ELR (cell line): ENCODE data around the gene SHANK1.

Experiments used
- DNase-seq: peaks from one replicate; pipeline ENCODE4 v3.0.0-alpha.2; 2015; ENCODE audit warnings: low read depth

SHANK1 gene

GRCh38 chr19:50659318-50660087 is 60.1 kb downstream of the SHANK1 start:
- DNase-seq = no peak

GRCh38 chr19:50658441-50659317 is 60.9 kb downstream of the SHANK1 start:
- DNase-seq = peak; percentile 74

GRCh38 chr19:50657712-50658440 is 61.7 kb downstream of the SHANK1 start:
- DNase-seq = peak; percentile 99

- no peak for DNase-seq
Observed at GRCh38 chr19:50657222-50657669, 62.4 kb downstream of the SHANK1 start.

GRCh38 chr19:50654882-50655281 is 64.7 kb downstream of the SHANK1 start:
- DNase-seq = no peak

- DNase-seq = no peak
Observed at GRCh38 chr19:50652722-50653121, 66.9 kb downstream of the SHANK1 start.

GRCh38 chr19:50651174-50651573 is 68.4 kb downstream of the SHANK1 start:
- DNase-seq = no peak

- peak; percentile 55 for DNase-seq
Observed at GRCh38 chr19:50649433-50650391, 69.9 kb downstream of the SHANK1 start, which contains the start of gene C19orf81. Gene C19orf81, plus strand, starts transcription at chr19:50649445. Its CDS starts 0 bp downstream, at chr19:50649445.

- DNase-seq = no peak
Observed at GRCh38 chr19:50648659-50649058, 70.9 kb downstream of the SHANK1 start.

- DNase-seq = no peak
Observed at GRCh38 chr19:50647879-50648615, 71.6 kb downstream of the SHANK1 start.

GRCh38 chr19:50646074-50646807 is 73.4 kb downstream of the SHANK1 start:
- peak; percentile 87 for DNase-seq

GRCh38 chr19:50645107-50645506 is 74.5 kb downstream of the SHANK1 start:
- no peak for DNase-seq

GRCh38 chr19:50644315-50644915 is 75.2 kb downstream of the SHANK1 start:
- no peak for DNase-seq

- DNase-seq = no peak
Observed at GRCh38 chr19:50640368-50640767, 79.2 kb downstream of the SHANK1 start.

GRCh38 chr19:50639121-50640112 is 80.2 kb downstream of the SHANK1 start, which contains the start of gene SYT3:
Gene SYT3, minus strand, starts transcription at chr19:50639881. Its CDS starts 2,470 bp downstream, at chr19:50637411.
- peak; percentile 52 for DNase-seq

GRCh38 chr19:50638600-50638999 is 81.0 kb downstream of the SHANK1 start:
- no peak for DNase-seq

- no peak for DNase-seq
Observed at GRCh38 chr19:50636317-50637085, 83.1 kb downstream of the SHANK1 start.
